ENCODE data around the gene VPS52.
A peak's percentile ranks its signal among the peaks of the same experiment; 100 is the strongest.
"Not testable (repeated sequence)": the region's sequence is repeated elsewhere in the genome, so short reads cannot be mapped to it uniquely, and the experiment has no call there.

The VPS52 gene

DNA sequence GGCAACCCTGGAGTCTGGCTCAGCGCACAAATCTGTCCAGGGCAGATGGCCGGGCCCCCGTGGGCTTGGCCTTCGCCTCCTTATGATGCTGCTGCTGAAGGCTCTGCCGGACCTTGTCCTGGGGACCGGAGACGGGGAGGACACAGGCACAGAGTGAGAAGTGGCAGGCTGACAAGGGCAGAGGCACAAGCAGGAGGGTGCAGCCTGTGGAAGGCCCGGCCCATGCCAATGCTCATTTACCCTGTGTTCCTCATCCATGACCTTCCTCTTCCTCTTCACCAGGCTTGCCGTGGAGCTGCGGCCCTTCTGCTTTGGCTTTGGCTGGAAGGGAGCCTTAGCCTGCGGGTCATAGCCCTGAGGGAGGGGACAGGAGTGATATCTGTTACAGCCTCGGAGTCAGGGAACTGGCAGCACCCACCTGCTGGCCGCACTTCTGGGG lies 7.6 kb upstream of the VPS52 start:
- no peak for DNase-seq (ENCODE audit: low read depth)

GRCh38 chr6:33278810-33279209 lies 7.1 kb upstream of the VPS52 start:
- no peak for DNase-seq (ENCODE audit: low read depth)

DNA sequence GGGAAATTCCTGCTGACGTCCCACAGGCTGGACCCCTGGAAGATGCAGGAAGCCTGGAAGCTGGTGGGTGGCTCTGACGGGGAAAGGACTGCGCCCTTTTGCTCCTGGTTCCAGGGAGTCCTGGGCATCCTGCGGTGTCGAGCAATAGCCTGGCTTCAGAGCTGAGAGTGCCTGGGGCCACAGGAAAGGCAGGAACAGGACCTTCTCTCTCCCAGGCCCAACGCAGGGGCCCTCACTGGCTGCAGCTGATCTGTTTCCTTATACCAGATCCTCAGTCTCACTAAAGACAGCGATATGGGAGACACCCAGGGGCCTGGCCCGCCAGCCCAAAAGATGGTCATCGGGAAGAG lies 6.7 kb upstream of the VPS52 start:
- no peak for DNase-seq (ENCODE audit: low read depth)

DNA sequence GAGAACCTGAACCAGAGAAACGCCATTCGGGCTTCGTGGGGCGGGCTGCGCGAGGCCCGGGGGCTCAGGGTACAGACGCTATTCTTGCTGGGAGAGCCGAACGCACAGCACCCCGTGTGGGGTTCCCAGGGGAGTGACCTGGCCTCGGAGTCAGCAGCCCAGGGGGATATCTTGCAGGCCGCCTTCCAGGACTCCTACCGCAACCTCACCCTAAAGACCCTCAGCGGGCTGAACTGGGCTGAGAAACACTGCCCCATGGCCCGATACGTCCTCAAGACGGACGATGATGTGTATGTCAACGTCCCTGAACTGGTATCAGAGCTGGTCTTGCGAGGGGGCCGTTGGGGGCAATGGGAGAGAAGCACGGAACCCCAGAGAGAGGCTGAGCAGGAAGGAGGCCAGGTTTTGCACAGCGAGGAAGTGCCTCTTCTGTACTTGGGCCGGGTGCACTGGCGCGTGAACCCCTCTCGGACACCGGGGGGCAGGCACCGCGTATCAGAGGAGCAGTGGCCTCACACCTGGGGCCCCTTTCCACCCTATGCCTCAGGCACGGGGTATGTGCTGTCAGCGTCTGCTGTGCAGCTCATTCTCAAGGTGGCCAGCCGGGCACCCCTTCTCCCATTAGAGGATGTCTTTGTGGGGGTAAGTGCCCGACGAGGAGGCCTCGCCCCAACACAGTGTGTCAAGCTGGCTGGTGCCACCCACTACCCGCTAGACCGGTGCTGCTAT lies 6.2 kb upstream of the VPS52 start:
- no peak for DNase-seq (ENCODE audit: low read depth)

DNA sequence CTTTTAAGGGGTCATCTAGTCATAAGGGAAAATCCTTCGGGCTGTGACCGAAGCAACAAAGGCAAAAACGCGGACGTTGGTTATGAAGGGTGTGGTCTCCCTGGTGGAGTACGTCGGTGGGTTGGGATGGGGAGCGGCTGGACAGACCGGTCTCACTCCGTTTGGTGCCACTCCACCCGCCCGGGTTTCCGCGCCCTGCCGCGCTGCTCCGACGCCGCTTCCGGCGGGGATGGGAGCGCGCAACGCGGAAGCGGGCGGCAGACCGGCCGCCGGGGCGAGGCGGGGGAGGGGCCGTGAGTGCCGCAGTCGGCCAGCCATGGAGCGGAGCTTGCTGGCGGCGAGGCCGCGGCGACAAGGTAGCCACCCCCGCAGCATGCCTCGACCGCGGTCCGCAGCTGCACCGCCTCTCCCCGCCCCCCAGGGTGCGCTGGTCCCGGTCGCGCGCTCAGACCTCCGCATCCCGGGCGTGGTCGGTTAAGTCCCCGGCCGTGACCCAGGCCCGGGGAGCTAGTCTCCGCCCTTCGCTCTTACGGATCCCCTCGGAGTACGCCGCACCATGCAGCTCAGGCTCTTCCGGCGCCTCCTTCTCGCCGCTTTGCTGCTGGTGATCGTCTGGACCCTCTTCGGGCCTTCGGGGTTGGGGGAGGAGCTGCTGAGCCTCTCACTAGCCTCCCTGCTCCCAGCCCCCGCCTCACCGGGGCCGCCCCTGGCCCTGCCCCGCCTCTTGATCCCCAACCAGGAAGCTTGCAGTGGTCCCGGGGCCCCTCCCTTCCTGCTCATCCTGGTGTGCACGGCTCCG lies 5.4 kb upstream of the VPS52 start, which contains the start of gene B3GALT4:
TSS of gene B3GALT4 (plus strand) at position 260 of the 799 bp plus-strand sequence. CDS start at position 557, 297 bp downstream.
- peak; percentile 54 for DNase-seq (ENCODE audit: low read depth)

DNA sequence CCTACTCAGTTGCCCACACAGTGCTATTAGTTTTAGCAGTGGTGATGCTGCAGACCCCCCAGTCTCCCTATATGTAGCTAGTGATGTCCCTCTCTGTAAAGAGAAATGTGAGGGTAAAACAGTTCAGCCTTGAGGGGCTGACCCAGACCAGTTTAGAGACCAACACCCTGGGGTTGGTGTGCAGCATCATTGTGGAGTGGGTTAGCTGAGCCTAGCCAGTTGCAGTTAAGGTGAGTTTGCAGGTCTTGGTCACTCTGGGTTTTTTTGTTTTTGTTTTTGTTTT lies 4.8 kb upstream of the VPS52 start:
- no peak for DNase-seq (ENCODE audit: low read depth)

- not testable (repeated sequence) for DNase-seq (ENCODE audit: low read depth)
Observed at GRCh38 chr6:33275795-33276580, 4.3 kb upstream of the VPS52 start.

GRCh38 chr6:33273924-33274902 lies 2.5 kb upstream of the VPS52 start:
- DNase-seq (ENCODE audit: low read depth): no peak

GRCh38 chr6:33273129-33273923 lies 1.6 kb upstream of the VPS52 start:
- no peak for DNase-seq (ENCODE audit: low read depth)

- DNase-seq (ENCODE audit: low read depth): no peak
Observed at GRCh38 chr6:33272275-33273128, 826 bp upstream of the VPS52 start.

DNA sequence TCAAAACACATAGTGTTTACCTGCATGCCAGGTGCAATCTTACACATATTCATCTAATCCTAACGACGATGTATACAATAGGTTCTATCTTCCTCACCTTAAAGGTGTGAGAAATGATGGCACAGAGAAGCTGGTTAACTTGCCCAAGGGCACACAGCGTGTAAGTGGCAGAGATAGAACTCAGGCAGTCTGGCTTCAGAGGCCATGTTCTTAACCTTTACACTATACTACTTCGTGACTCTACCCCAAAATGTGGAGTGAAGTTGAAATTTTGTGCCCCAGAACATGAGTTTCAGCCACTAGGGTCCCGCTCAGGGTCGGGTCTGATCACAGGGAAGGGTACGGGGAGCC lies 584 bp downstream of the VPS52 start:
- DNase-seq (ENCODE audit: low read depth): no peak

DNA sequence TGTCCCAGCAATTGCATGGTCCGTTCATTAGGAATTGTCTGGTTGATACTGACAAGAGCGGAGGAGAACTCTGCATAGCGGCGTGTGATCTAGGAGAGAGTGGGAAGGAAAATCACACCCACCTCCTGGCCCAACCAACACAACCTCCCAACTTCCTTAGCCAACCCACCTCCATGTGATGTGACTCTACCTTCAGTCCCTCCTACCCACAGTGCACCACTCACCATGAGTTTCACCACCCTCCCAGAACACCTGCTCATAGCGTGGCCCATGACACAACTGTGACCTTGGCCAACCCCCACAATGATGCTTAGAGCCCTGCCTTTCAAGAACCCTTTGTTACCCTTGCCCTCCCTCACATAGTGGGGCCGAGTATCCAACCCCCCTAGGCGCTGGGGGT lies 7.7 kb downstream of the VPS52 start:
- no peak for DNase-seq (ENCODE audit: low read depth)

- DNase-seq (ENCODE audit: low read depth): not testable (repeated sequence)
Observed at GRCh38 chr6:33262490-33262889, 9.2 kb downstream of the VPS52 start.

GRCh38 chr6:33259032-33259431 lies 12.6 kb downstream of the VPS52 start:
- no peak for DNase-seq (ENCODE audit: low read depth)

DNA sequence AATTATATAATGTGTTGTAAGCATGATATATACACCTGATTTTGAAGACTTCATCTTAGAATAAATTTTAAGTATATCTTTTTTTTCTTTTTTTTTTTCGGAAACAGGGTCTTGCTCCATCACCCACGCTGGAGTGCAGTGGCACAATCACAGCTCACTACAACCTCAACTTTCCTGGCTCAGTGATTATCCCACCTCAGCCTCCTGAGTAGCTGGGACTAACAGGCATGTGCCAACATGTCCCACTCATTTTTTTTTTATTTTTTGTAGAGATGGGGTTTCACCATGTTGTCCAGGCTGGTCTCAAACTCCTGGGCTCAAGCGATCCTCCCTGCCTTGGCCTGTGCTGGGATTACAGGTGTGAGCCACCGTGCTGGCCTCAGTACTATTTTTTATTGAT lies 17.1 kb downstream of the VPS52 start:
- DNase-seq (ENCODE audit: low read depth): no peak

- DNase-seq (ENCODE audit: low read depth): no peak
Observed at GRCh38 chr6:33252759-33253158, 18.9 kb downstream of the VPS52 start.

DNA sequence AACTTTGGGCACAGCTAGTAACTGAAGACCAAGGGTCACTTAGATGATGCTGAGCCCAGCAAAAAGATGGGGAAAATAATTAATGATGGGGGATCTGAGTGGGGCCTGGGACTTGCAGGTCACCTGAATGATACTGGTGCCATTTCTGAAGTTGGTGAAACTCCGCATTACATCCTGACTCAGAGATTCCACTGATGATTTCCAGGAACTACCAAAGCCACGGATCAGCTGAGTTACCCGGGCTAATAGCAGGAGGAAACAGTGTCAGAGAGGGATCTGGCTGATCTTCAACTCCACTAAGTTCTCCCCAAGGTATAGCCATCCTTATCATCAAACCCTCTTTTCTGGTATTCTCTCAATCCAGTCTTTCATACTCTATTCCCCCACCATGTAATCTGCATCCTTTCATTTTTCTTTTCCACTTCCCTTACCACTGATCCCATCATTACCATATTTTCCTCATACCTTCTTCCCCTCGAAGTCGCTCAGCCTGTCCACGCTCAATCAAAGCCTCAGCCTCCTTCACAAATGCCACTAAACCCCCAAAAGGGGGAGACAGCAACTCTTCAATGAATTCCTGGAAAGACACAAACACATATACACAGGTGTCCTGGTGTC lies 20.2 kb downstream of the VPS52 start:
- no peak for DNase-seq (ENCODE audit: low read depth)

GRCh38 chr6:33250731-33251130 lies 20.9 kb downstream of the VPS52 start:
- DNase-seq (ENCODE audit: low read depth): no peak
